Astrocyte (in vitro differentiated cells and primary cell): ENCODE data around the gene ITSN1. TPM values are rescaled to one million over a fixed set of nuclear protein-coding genes. Genes with fewer than 3 reads are reported as not detected.

Experiments
- DNase-seq: peaks from one replicate; pipeline ENCODE4 v3.0.0-alpha.2; 2010; ENCODE audit warnings: low read depth
- FAIRE-seq: peaks from 2 replicates; lab custom pipeline; 2011; peaks lifted over from hg19 to GRCh38; lab: Jason Lieb, UNC
- H2AFZ ChIP-seq: 2 replicates; pipeline ENCODE4 v1.6.0; 2012; ENCODE audit warnings: low read depth, low read length, inconsistent platforms
- H3K27ac ChIP-seq: 2 replicates; pipeline ENCODE4 v1.5.1; 2011; ENCODE audit warnings: low read depth, low read length, inconsistent platforms
- H3K27me3 ChIP-seq: 2 replicates; pipeline ENCODE4 v1.6.0; 2011; ENCODE audit warnings: low read length, inconsistent platforms; ENCODE audit not compliant: insufficient read depth
- H3K36me3 ChIP-seq: 2 replicates; pipeline ENCODE4 v1.5.1; 2011; ENCODE audit warnings: low read length, inconsistent platforms; ENCODE audit not compliant: insufficient read depth
- H3K4me1 ChIP-seq: 2 replicates; pipeline ENCODE4 v1.5.1; 2011; ENCODE audit warnings: low read length, inconsistent platforms; ENCODE audit not compliant: insufficient read depth
- H3K4me2 ChIP-seq: 2 replicates; pipeline ENCODE4 v1.6.0; 2012; ENCODE audit warnings: low read length, inconsistent platforms
- H3K4me3 ChIP-seq: 2 replicates; pipeline ENCODE4 v1.5.1; 2011; ENCODE audit warnings: low read depth, mild to moderate bottlenecking, low read length, inconsistent platforms; ENCODE audit not compliant: insufficient read depth
- H3K79me2 ChIP-seq: 2 replicates; pipeline ENCODE4 v1.6.0; 2012; ENCODE audit warnings: mild to moderate bottlenecking, low read length, inconsistent platforms; ENCODE audit not compliant: insufficient read depth
- H3K9ac ChIP-seq: 2 replicates; pipeline ENCODE4 v1.6.0; 2012; ENCODE audit warnings: mild to moderate bottlenecking, low read length, inconsistent platforms
- H3K9me3 ChIP-seq: 2 replicates; pipeline ENCODE4 v1.5.1; 2012; ENCODE audit warnings: low read depth, mild to moderate bottlenecking, low read length, inconsistent platforms; ENCODE audit not compliant: insufficient read depth
- H4K20me1 ChIP-seq: 2 replicates; pipeline ENCODE4 v1.6.0; 2012; ENCODE audit warnings: low read length, inconsistent platforms; ENCODE audit not compliant: insufficient read depth
- H3K27ac Mint-ChIP-seq: one replicate; pipeline ENCODE4 v1.8.0; 2021; ENCODE audit warnings: mild to moderate bottlenecking, mixed read lengths; ENCODE audit not compliant: unreplicated experiment
- H3K27me3 Mint-ChIP-seq: one replicate; pipeline ENCODE4 v1.8.0; 2021; ENCODE audit warnings: low read depth, mixed read lengths; ENCODE audit not compliant: unreplicated experiment
- H3K36me3 Mint-ChIP-seq: one replicate; pipeline ENCODE4 v1.8.0; 2021; ENCODE audit warnings: low read depth, mixed read lengths; ENCODE audit not compliant: unreplicated experiment
- H3K4me1 Mint-ChIP-seq: one replicate; pipeline ENCODE4 v1.8.0; 2021; ENCODE audit warnings: low read depth, mixed read lengths; ENCODE audit not compliant: unreplicated experiment
- H3K4me3 Mint-ChIP-seq: one replicate; pipeline ENCODE4 v1.8.0; 2021; ENCODE audit warnings: mild to moderate bottlenecking, moderate library complexity, mixed read lengths; ENCODE audit not compliant: unreplicated experiment
- H3K9me3 Mint-ChIP-seq: one replicate; pipeline ENCODE4 v1.8.0; 2021; ENCODE audit warnings: mild to moderate bottlenecking, mixed read lengths; ENCODE audit not compliant: unreplicated experiment
- EZH2 ChIP-seq: IDR thresholded peaks from 2 replicates; pipeline ENCODE4 v1.6.1; 2012; ENCODE audit warnings: mild to moderate bottlenecking, low read length, inconsistent platforms; ENCODE audit not compliant: insufficient read depth
- total RNA-seq: library from RNA; stranded (reverse); gene quantifications from 2 replicates; pipeline ENCODE4 v1.2.1, GENCODE V29; 2021
- TF ChIP-seq, protein P1 (sequence below): IDR thresholded peaks from 2 replicates; pipeline ENCODE4 v1.5.1; 2011; ENCODE audit warnings: low read depth, mild to moderate bottlenecking, inconsistent platforms, low read length, moderate library complexity; ENCODE audit not compliant: insufficient read depth

Gene ITSN1
- total RNA-seq, 1 donor from 2014 or later: 77.3 TPM

DNA sequence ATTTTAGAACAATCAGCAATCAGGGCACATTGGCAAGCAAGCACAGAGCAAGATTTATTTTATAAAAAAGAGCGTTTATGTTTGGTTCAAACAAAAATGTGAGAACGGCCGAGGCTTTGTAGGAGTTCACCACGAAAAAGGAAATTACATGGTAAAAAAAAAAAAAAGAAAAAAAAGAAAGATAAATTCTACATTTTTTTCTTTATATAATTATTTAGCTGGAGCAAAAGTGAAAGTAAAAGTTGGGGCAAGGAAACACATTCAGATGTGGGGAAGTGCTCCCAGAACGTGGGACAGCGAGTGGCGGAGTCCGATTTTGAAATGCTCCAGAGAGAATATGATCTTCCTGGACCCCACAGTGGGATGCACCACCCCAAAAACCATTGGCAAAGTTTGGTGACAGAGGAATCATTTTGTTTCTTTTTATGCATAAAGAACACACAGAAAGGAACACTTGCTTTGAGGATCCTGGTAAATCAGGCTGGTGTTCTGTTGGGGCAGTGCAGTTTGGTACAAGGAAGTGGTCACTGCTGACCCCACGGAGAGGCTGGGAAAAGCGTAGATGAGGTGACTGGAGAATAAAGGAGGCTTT lies 289.6 kb downstream of the ITSN1 start:
- Histone ChIP-seq H3K79me2 (no peaks in the 10 kb centered on the region), H3K9me3 (no peaks in the 10 kb centered on the region), H3K9ac (no peak overlapping the region), H2AFZ (peak overlapping the region; percentile 66), H4K20me1 (no peaks in the 10 kb centered on the region), H3K4me3 (no peak overlapping the region), H3K36me3 (no peaks in the 10 kb centered on the region), H3K27ac (no peak overlapping the region), H3K4me1 (no peaks in the 10 kb centered on the region), H3K27me3 (no peaks in the 10 kb centered on the region), H3K4me2 (peak overlapping the region; percentile 59)
- H3K36me3 Mint-ChIP-seq: no peaks in the 10 kb centered on the region
- peak overlapping the region; percentile 55 for H3K4me3 Mint-ChIP-seq
- TF ChIP-seq, protein P1, sequence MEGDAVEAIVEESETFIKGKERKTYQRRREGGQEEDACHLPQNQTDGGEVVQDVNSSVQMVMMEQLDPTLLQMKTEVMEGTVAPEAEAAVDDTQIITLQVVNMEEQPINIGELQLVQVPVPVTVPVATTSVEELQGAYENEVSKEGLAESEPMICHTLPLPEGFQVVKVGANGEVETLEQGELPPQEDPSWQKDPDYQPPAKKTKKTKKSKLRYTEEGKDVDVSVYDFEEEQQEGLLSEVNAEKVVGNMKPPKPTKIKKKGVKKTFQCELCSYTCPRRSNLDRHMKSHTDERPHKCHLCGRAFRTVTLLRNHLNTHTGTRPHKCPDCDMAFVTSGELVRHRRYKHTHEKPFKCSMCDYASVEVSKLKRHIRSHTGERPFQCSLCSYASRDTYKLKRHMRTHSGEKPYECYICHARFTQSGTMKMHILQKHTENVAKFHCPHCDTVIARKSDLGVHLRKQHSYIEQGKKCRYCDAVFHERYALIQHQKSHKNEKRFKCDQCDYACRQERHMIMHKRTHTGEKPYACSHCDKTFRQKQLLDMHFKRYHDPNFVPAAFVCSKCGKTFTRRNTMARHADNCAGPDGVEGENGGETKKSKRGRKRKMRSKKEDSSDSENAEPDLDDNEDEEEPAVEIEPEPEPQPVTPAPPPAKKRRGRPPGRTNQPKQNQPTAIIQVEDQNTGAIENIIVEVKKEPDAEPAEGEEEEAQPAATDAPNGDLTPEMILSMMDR: no peak
- no peak for TF ChIP-seq EZH2
- DNase-seq (no peak), FAIRE-seq (no peak)
- peaks cover 3% of the 10 kb centered on the region for H3K9me3 Mint-ChIP-seq
- peaks cover 6% of the 10 kb centered on the region for H3K4me1 Mint-ChIP-seq
- H3K27me3 Mint-ChIP-seq: no peaks in the 10 kb centered on the region
- no peak overlapping the region for H3K27ac Mint-ChIP-seq

DNA sequence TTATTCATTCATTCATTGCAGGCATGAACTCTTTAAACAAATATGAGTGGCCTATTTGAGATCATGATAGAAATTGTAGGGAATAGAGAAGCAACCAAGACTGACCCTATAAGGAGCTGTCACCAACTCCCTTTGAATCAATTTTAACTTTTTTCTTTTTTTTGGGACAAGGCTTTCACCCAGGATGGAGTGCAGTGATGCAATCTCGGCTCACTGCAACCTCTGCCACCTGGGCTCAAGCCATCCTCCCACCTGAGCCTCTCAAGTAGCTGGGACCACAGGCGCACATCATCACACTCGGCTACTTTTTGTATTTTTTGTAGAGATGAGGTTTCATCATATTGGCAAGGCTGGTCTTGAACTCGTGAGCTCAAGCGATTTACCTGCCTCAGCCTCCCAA lies 290.4 kb downstream of the ITSN1 start:
- Histone ChIP-seq H4K20me1 (no peaks in the 10 kb centered on the region), H3K4me2 (no peak overlapping the region), H3K36me3 (no peaks in the 10 kb centered on the region), H3K27ac (no peak overlapping the region), H3K79me2 (no peaks in the 10 kb centered on the region), H3K4me3 (no peak overlapping the region), H2AFZ (no peak overlapping the region), H3K9me3 (no peaks in the 10 kb centered on the region), H3K27me3 (no peaks in the 10 kb centered on the region), H3K9ac (no peak overlapping the region), H3K4me1 (no peaks in the 10 kb centered on the region)
- FAIRE-seq (no peak), DNase-seq (no peak)
- Mint-ChIP-seq H3K9me3 (peaks cover 3% of the 10 kb centered on the region), H3K36me3 (no peaks in the 10 kb centered on the region), H3K4me1 (peaks cover 6% of the 10 kb centered on the region), H3K27me3 (no peaks in the 10 kb centered on the region), H3K27ac (no peak overlapping the region), H3K4me3 (no peak overlapping the region)
- TF ChIP-seq, protein P1: no peak
- TF ChIP-seq EZH2: no peak

DNA sequence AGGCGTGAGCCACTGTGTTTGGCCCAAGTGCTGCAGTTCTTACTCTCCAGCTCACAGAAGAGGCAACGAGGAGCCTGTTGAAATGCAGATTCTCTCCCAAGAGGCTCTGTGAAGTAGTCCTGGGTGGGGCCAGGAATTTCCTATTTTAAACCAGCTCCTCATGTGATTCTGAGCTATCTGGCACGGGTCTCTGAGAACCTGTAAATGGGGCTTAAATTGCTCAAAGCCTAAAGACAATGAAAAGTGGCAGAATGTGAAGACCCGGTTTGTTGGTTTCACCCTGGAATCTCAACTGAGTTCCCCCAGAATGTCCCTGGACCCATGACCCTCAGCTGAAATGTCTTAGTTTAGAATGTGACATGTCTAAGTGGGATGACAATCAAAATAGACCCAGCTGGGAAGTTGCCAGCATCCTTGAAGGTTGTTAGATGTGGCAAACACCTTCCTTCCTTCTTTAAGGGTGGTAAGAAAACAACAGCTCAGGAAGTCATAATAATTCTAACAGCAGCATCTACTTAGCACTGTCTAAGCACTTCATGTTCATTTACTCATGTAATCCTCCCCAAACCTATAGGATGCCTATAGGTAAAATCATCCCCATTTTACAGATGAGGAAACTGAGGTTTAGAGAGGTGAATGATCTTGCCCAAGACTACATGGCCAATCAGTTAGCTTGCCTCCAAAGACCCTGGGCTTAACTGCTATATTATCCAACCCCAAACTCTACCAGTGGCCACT lies 294.2 kb downstream of the ITSN1 start:
- no peak overlapping the region for H3K27ac Mint-ChIP-seq
- FAIRE-seq (no peak), DNase-seq (no peak)
- Histone ChIP-seq H4K20me1 (no peaks in the 10 kb centered on the region), H3K4me1 (peaks cover 8% of the 10 kb centered on the region), H3K9ac (no peak overlapping the region), H3K36me3 (no peaks in the 10 kb centered on the region), H3K27me3 (no peaks in the 10 kb centered on the region), H3K9me3 (no peaks in the 10 kb centered on the region), H2AFZ (no peak overlapping the region), H3K4me3 (no peak overlapping the region), H3K4me2 (no peak overlapping the region), H3K27ac (no peak overlapping the region), H3K79me2 (no peaks in the 10 kb centered on the region)
- H3K27me3 Mint-ChIP-seq: no peaks in the 10 kb centered on the region
- peaks cover 5% of the 10 kb centered on the region for H3K9me3 Mint-ChIP-seq
- TF ChIP-seq EZH2: no peak
- TF ChIP-seq, protein P1: no peak
- H3K4me1 Mint-ChIP-seq: peaks cover 9% of the 10 kb centered on the region
- H3K36me3 Mint-ChIP-seq: no peaks in the 10 kb centered on the region
- no peak overlapping the region for H3K4me3 Mint-ChIP-seq
